Activated B cell treated with CpG ODN at 0.5 μM for 24 hours (primary cell): Measurements from ENCODE around the gene PXN. TPM values are rescaled to one million over a fixed set of nuclear protein-coding genes. Genes with fewer than 3 reads are reported as not detected.

Source experiments
- ATAC-seq: fragments of 200-7000 bp; cut with Tn5 transposase; one replicate; pipeline ENCODE4 v1.10.0; 2021; ENCODE audit warnings: low read depth, mild to moderate bottlenecking, moderate library complexity
- CTCF ChIA-PET: fragments of 350-600 bp; sonication (Branson Sonifier 250); formaldehyde crosslinking; loops from one replicate; lab custom pipeline; 2021; ENCODE audit warnings: antibody characterized with exemption; lab: Charles Lee
- POLR2A ChIA-PET: fragments of 350-600 bp; sonication (Branson Sonifier 250); formaldehyde crosslinking; loops from one replicate; lab custom pipeline; 2021; ENCODE audit warnings: antibody characterized with exemption; lab: Charles Lee
- DNase-seq: peaks from one replicate; pipeline ENCODE4 v3.0.0; 2022
- H3K27ac Mint-ChIP-seq: one replicate; pipeline ENCODE4 v1.8.0; 2020; ENCODE audit warnings: mixed read lengths
- H3K27me3 Mint-ChIP-seq: one replicate; pipeline ENCODE4 v1.8.0; 2021; ENCODE audit warnings: mixed read lengths
- H3K36me3 Mint-ChIP-seq: one replicate; pipeline ENCODE4 v1.8.0; 2021; ENCODE audit warnings: low read depth, mixed read lengths
- H3K4me1 Mint-ChIP-seq: one replicate; pipeline ENCODE4 v1.8.0; 2021; ENCODE audit warnings: mixed read lengths
- H3K4me3 Mint-ChIP-seq: one replicate; pipeline ENCODE4 v1.8.0; 2020; ENCODE audit warnings: mild to moderate bottlenecking, mixed read lengths
- H3K9me3 Mint-ChIP-seq: one replicate; pipeline ENCODE4 v1.8.0; 2020; ENCODE audit warnings: mixed read lengths
- intact Hi-C: fragments of 100-400 bp; cut with micrococcal nuclease; formaldehyde crosslinking; loops from one replicate; pipeline ENCODE4 v1.15.1; 2024
- total RNA-seq: library from RNA; stranded (reverse); gene quantifications from 2 replicates; pipeline ENCODE4 v1.2.3, GENCODE V29; 2022
- TF ChIP-seq, protein P1 (sequence below): fragments of 200-600 bp; IDR thresholded peaks from one replicate; pipeline ENCODE4 v1.8.0; 2022; ENCODE audit warnings: antibody characterized with exemption, mild to moderate bottlenecking

PXN gene
- total RNA-seq, 1 donor from 2014 or later = 1.7 TPM

GRCh38 chr12:120227233-120228040 is 38.1 kb downstream of the PXN start:
- H3K36me3 Mint-ChIP-seq = no peaks in the 10 kb centered on the region
- no peak overlapping the region for H3K4me3 Mint-ChIP-seq
- intact Hi-C loops = loop anchor here (1.0 to 2.0 kb wide), 5 partner anchors 25 to 203 kb away; partner anchors contain the start of genes PXN and RNU4-2
- peaks cover 23% of the 10 kb centered on the region for H3K27me3 Mint-ChIP-seq
- ATAC-seq (no peak), DNase-seq (no peak)
- H3K9me3 Mint-ChIP-seq = no peaks in the 10 kb centered on the region
- no peak overlapping the region for H3K27ac Mint-ChIP-seq
- ChIA-PET CTCF (interaction anchor here (0.6 to 8.7 kb wide), 25 partner anchors 9 to 241 kb away, joined by 3 to 243 read pairs (median 6); partner anchors contain the start of genes PXN, RNU4-1, RNU4-2 and RPLP0), POLR2A (interaction anchor here (1.2 to 7.8 kb wide), 5 partner anchors 23 to 64 kb away, joined by 4 to 202 read pairs (median 52); partner anchors contain the start of genes PXN, RNU4-1, RNU4-2 and RPLP0)
- H3K4me1 Mint-ChIP-seq = peaks cover 36% of the 10 kb centered on the region
- TF ChIP-seq, protein P1, sequence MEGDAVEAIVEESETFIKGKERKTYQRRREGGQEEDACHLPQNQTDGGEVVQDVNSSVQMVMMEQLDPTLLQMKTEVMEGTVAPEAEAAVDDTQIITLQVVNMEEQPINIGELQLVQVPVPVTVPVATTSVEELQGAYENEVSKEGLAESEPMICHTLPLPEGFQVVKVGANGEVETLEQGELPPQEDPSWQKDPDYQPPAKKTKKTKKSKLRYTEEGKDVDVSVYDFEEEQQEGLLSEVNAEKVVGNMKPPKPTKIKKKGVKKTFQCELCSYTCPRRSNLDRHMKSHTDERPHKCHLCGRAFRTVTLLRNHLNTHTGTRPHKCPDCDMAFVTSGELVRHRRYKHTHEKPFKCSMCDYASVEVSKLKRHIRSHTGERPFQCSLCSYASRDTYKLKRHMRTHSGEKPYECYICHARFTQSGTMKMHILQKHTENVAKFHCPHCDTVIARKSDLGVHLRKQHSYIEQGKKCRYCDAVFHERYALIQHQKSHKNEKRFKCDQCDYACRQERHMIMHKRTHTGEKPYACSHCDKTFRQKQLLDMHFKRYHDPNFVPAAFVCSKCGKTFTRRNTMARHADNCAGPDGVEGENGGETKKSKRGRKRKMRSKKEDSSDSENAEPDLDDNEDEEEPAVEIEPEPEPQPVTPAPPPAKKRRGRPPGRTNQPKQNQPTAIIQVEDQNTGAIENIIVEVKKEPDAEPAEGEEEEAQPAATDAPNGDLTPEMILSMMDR = no peak

- Mint-ChIP-seq H3K9me3 (no peaks in the 10 kb centered on the region), H3K27me3 (peaks cover 19% of the 10 kb centered on the region), H3K27ac (no peak overlapping the region), H3K36me3 (no peaks in the 10 kb centered on the region), H3K4me1 (peaks cover 26% of the 10 kb centered on the region), H3K4me3 (no peak overlapping the region)
- POLR2A ChIA-PET = interaction anchor here (0.6 to 7.8 kb wide), 5 partner anchors 14 to 65 kb away, joined by 3 to 202 read pairs (median 52); partner anchors contain the start of genes PXN, RNU4-1, RNU4-2 and RPLP0
- ATAC-seq = no peak
- intact Hi-C loops = no loop called here
- CTCF ChIA-PET = interaction anchor here (0.6 to 8.7 kb wide), 5 partner anchors 15 to 98 kb away, joined by 3 to 243 read pairs (median 3); partner anchors contain the start of genes PXN, RNU4-1 and RNU4-2
- TF ChIP-seq, protein P1 = no peak
- no peak for DNase-seq
Measured at GRCh38 chr12:120225852-120226640, 39.5 kb downstream of the PXN start.

DNA sequence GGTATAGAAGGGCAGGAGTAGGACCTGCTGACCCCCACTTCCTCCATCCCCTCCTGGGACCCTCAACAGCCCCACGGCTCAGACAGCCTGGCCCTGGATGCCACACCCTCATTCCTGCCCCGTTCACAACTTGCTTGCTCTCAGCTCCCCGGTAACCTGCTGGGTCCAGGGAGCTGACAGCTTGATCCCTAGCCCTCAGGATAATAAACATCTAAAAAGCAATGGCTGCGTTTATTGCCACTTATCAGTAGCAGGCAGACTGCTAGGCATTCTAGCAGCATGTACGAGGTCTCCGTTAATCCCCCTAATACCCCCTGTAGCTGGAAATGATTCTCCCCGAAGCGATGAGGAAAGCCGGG is 40.4 kb downstream of the PXN start:
- ChIA-PET CTCF (interaction anchor here (8.7 kb wide), 1 partner anchor 40 kb away, joined by 243 read pairs; the partner anchor contains the start of gene PXN), POLR2A (interaction anchor here (0.6 to 7.8 kb wide), 5 partner anchors 15 to 66 kb away, joined by 3 to 202 read pairs (median 3); partner anchors contain the start of genes RNU4-1, RNU4-2 and RPLP0)
- Mint-ChIP-seq H3K27ac (no peak overlapping the region), H3K9me3 (no peaks in the 10 kb centered on the region), H3K4me3 (no peak overlapping the region), H3K4me1 (peaks cover 26% of the 10 kb centered on the region), H3K36me3 (no peaks in the 10 kb centered on the region), H3K27me3 (peaks cover 16% of the 10 kb centered on the region)
- TF ChIP-seq, protein P1 = no peak
- DNase-seq (no peak), ATAC-seq (no peak)
- intact Hi-C loops = no loop called here

- no peak overlapping the region for H3K4me3 Mint-ChIP-seq
- no peaks in the 10 kb centered on the region for H3K9me3 Mint-ChIP-seq
- peaks cover 26% of the 10 kb centered on the region for H3K4me1 Mint-ChIP-seq
- ChIA-PET POLR2A (interaction anchor here (0.6 to 7.8 kb wide), 4 partner anchors 15 to 67 kb away, joined by 3 to 202 read pairs (median 28); partner anchors contain the start of genes RNU4-1, RNU4-2 and RPLP0), CTCF (interaction anchor here (8.7 kb wide), 1 partner anchor 40 kb away, joined by 243 read pairs; the partner anchor contains the start of gene PXN)
- no peak overlapping the region for H3K27ac Mint-ChIP-seq
- H3K36me3 Mint-ChIP-seq = no peaks in the 10 kb centered on the region
- no peak for DNase-seq
- intact Hi-C loops = no loop called here
- ATAC-seq = no peak
- TF ChIP-seq, protein P1 = no peak
- H3K27me3 Mint-ChIP-seq = peaks cover 16% of the 10 kb centered on the region
Measured at GRCh38 chr12:120224304-120225199, 41.0 kb downstream of the PXN start.
